K562 (cell line): ENCODE results near the gene FOXO3. TPM values are rescaled to one million over a fixed set of nuclear protein-coding genes. Genes with fewer than 3 reads are reported as not detected.

Experiments
- BRF2 ChIP-seq: IDR thresholded peaks from 3 replicates; pipeline ENCODE4 v1.6.1; 2011; ENCODE audit warnings: borderline replicate concordance, mild to moderate bottlenecking; ENCODE audit not compliant: insufficient read length, insufficient read depth
- CBFB ChIP-seq: sonication (generic); formaldehyde crosslinking; IDR thresholded peaks from 2 replicates; pipeline ENCODE4 v1.4.0; 2020; ENCODE audit warnings: mild to moderate bottlenecking, missing genetic modification reagents
- CCNT2 ChIP-seq: IDR thresholded peaks from 2 replicates; pipeline ENCODE4 v1.6.1; 2011; ENCODE audit warnings: borderline replicate concordance, low read depth, mild to moderate bottlenecking, moderate library complexity, mixed read lengths, low read length; ENCODE audit not compliant: insufficient read length; ENCODE audit errors: extremely low read depth
- CEBPB ChIP-seq: fragments of 450-650 bp; IDR thresholded peaks from 2 replicates; pipeline ENCODE4 v1.6.1; 2016; ENCODE audit warnings: missing genetic modification characterization, missing compliant biosample characterization
- CTCF ChIP-seq, 3 experiments: IDR thresholded peaks in 2 of 3; conservative IDR thresholded peaks in 1 of 3; 2 replicates each; pipeline ENCODE4 v1.5.1; 2011 to 2012; ENCODE audit warnings: low read length in 3 of 3, mild to moderate bottlenecking in 3 of 3, control low read depth in 2 of 3, improper control_type of control experiment in 1 of 3, inconsistent platforms in 1 of 3, low read depth in 1 of 3, mixed read lengths in 1 of 3, moderate library complexity in 1 of 3; ENCODE audit not compliant: insufficient read depth in 2 of 3
- ID3 ChIP-seq, 2 experiments: fragments of 250-450 bp in 1 of 2; fragments of 450-650 bp in 1 of 2; sonication (Bioruptor Pico) in 1 of 2; IDR thresholded peaks; 2 replicates each; pipeline versions ENCODE4 v1.6.1 to v1.8.0; 2016 to 2021; ENCODE audit warnings: mild to moderate bottlenecking in 2 of 2, moderate library complexity in 2 of 2, missing compliant biosample characterization in 1 of 2, missing genetic modification characterization in 1 of 2
- ILF3 ChIP-seq: fragments of 450-650 bp; IDR thresholded peaks from 2 replicates; pipeline ENCODE4 v1.6.1; 2018; ENCODE audit warnings: antibody characterized with exemption, mild to moderate bottlenecking, moderate library complexity, borderline replicate concordance
- RFX5 ChIP-seq: IDR thresholded peaks from 2 replicates; pipeline ENCODE4 v1.6.1; 2011; ENCODE audit warnings: low read depth, mild to moderate bottlenecking, improper control_type of control experiment, low read length
- SAFB ChIP-seq: fragments of 200-400 bp; formaldehyde crosslinking; IDR thresholded peaks from 2 replicates; pipeline ENCODE4 v1.6.1; 2017; ENCODE audit warnings: low read depth, low read length, borderline replicate concordance
- ZNF165 ChIP-seq: fragments of 250-450 bp; sonication (Bioruptor Pico); IDR thresholded peaks from 2 replicates; pipeline ENCODE4 v1.4.0; 2020; ENCODE audit warnings: borderline replicate concordance
- ZNF316 ChIP-seq: fragments of 450-650 bp; IDR thresholded peaks from 2 replicates; pipeline ENCODE4 v1.6.1; 2016
- polyA plus RNA-seq, 8 experiments: library from polyadenylated mRNA; depleted of rRNA in 4 of 8; stranded (reverse) in 5 of 8; unstranded in 3 of 8; fragments of >200 nt; fragmentation: Nextera tagmentation in 2 of 8; fragmentation: Illumina TruSeq in 1 of 8; extraction: Ambion mirVana in 2 of 8; extraction: Trizol in 1 of 8; gene quantifications; 2 replicates each; pipeline versions ENCODE4 v1.2.1 to v1.2.3, GENCODE V29; 2011 to 2014; ENCODE audit warnings: inconsistent platforms in 1 of 8, missing spikeins in 1 of 8
- total RNA-seq, 7 experiments: library from RNA; depleted of rRNA in 6 of 7; stranded (reverse); fragments of >200 nt in 6 of 7; fragmentation: Illumina TruSeq in 2 of 7; extraction: Trizol in 2 of 7; gene quantifications; 2 replicates each; pipeline versions ENCODE4 v1.2.1 to v1.2.3, GENCODE V29; 2011 to 2021; ENCODE audit warnings: low replicate concordance in 1 of 7

Gene FOXO3
- total and polyA plus RNA-seq, 9 of the 15 experiments (the other 6 are each of a cell fraction or from before 2014, with no cell fraction given) = 3.0 to 14.6 (median 6.0) TPM

- TF ChIP-seq CTCF (IDR thresholded peaks at IDR 0.05 in 2 of 3, conservative IDR thresholded peaks at IDR 0.05 in 1 of 3; ENCODE audit: insufficient read depth in 2 of 3, low read depth in 1 of 3, low read length in 3 of 3) (peak; percentile 53 to 61 (median 54); a peak in 5 of 6 replicates), CEBPB (tag) (no peak), ILF3 (no peak), ZNF165 (no peak), ZNF316 (no peak), CBFB (CRISPR knock-in tag) (no peak), RFX5 (no peak), ID3 (CRISPR knock-in tag; IDR thresholded peaks at IDR 0.05) (no peak), ID3 (tag; IDR thresholded peaks at IDR 0.05) (no peak), SAFB (no peak), BRF2 (no peak), CCNT2 (no peak)
Observed at GRCh38 chr6:108518714-108519576, 41.8 kb upstream of the FOXO3 start (continued).
